ENCODE measurements around the gene PTPRJ.
A peak's percentile ranks its signal among the peaks of the same experiment; 100 is the strongest.
"Not testable (repeated sequence)": the region's sequence is repeated elsewhere in the genome, so short reads cannot be mapped to it uniquely, and the experiment has no call there.

The PTPRJ gene

DNA sequence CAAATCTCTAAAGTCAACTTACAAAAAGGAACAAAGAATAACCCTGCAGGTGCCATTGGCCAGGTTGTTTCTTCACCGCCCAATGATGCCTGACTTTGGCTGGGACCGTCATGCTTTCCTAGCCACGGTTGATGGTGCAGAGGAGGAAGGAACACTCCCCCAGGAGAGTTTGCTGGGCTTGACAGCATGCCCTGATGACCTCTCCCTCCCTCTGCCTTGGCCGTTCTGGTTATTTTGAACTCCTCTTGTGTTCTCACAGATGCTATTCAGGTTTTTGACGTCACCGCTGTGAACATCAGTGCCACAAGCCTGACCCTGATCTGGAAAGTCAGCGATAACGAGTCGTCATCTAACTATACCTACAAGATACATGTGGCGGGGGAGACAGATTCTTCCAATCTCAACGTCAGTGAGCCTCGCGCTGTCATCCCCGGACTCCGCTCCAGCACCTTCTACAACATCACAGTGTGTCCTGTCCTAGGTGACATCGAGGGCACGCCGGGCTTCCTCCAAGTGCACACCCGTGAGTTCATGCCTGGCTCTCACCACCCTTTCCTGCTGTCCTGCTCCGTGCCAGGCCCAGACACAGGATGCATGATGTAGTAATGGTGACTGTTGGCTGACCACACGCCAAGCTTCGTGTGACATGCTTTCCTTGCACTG, 147.3 kb downstream of the PTPRJ start:
- no peak for DNase-seq

- no peak for DNase-seq
Measured at GRCh38 chr11:48129697-48130395, 149.5 kb downstream of the PTPRJ start.

- no peak for DNase-seq
Measured at GRCh38 chr11:48134221-48134922, 154.0 kb downstream of the PTPRJ start.

GRCh38 chr11:48138222-48138621, 157.9 kb downstream of the PTPRJ start:
- no peak for DNase-seq

GRCh38 chr11:48139896-48140295, 159.5 kb downstream of the PTPRJ start:
- DNase-seq: not testable (repeated sequence)

DNA sequence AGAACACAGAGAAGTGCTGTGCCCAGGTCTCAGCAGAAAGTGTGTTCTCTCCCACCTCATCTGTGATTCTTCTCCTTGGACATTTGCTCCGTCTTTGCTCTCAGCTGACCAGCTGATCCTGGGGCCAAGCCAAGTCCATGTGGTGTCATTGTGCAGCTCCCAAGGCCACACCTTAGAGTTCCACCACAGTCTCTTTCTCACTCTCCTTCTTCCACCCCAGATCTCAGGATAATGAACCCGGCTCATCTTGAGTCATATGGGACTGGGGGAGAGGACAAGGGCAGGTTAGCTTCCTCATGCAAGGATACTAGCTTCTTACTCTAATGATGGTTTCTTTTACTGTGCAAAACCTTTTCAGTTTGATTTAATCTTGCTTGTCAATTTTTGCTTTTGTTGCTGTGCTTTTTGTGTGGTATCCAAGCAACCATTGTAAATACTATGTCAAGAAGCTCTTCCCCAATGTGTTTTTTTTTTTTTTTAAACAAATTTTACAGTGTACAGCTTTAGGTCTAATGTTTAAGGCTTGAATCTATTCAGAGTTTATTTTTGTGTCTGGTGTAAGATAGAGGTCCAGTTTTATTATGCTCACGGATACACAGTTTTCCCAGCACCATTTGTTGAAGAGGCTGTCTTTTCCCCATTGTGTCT, 161.2 kb downstream of the PTPRJ start:
- DNase-seq: peak; percentile 18

DNA sequence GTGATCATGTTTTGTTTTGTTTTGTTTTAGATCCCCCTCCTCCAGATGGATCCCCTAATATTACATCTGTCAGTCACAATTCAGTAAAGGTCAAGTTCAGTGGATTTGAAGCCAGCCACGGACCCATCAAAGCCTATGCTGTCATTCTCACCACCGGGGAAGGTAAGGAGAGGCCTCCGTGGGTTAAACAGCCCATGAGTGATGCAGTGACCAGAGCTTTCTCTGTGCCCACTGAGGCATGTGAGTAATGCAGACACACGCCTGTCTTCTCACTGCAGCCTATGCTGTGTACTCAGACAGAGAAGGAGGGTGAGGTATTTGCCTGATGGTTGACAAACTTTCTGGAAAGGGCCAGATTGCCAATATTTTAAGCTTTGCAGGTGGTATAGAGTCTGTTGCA, 162.5 kb downstream of the PTPRJ start:
- no peak for DNase-seq

DNA sequence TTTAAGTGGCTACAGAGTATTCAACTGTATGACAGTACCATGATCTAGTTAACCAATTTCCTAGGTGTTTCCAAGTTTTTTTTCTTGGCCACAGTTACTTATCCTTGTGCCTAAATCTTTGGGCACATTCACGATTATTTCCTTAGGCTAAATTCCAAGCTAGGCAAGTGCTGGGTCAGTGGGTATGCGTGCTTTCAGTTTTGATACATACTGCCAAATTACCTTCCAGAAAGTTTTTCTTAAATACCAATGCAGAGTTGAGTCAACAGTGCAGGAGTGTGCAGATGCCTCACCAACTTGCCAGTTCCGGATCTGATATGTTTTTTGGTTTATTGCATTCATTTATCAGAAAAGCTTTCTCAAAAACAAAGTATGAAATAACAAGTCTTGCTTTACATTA, 168.4 kb downstream of the PTPRJ start:
- no peak for DNase-seq

GRCh38 chr11:48150213-48150612, 169.9 kb downstream of the PTPRJ start:
- DNase-seq: no peak

- no peak for DNase-seq
Measured at GRCh38 chr11:48154151-48154550, 173.8 kb downstream of the PTPRJ start.

DNA sequence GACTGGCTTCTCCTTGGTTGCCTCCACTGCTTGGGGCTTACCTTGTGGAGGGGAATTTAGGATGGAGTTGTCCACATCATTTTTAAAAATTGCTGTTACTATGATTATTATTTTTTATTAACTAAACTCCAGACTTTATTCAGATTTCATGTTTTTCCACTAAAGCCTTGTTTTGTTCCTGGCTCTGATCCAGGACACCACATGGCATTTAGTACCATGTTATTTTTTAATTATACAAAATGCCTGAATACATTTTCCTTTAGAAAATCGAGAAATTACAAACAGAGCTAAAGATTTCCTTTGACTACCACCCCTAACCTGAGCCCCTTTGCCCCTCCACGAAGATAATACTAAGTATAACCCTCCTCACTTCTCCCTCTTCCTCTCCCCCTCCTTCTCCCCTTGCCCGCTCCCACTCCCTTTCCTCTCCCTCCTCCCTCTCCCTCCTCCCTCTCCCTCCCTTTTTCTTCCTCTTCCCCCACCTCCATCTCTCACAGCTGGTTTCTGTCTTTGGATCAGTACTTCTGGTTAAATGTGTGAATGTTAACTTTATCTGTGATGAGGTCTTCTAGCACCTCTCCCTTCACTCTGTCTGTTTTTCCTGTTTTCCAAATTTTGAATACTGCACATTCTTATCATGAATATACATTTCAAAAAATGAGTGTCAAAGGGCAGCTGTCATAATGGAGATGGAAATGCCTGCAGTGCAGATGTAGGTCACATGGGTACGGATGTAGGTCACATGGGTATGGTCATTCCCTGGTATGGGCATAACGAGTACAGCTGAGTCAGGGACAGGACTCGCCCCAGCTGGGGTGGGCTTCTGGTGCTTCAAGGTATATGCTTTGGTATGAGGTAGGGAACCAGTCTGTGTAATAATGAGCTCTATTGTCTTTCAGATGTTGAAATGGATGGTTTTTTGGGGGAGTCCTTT, 181.9 kb downstream of the PTPRJ start:
- no peak for DNase-seq

DNA sequence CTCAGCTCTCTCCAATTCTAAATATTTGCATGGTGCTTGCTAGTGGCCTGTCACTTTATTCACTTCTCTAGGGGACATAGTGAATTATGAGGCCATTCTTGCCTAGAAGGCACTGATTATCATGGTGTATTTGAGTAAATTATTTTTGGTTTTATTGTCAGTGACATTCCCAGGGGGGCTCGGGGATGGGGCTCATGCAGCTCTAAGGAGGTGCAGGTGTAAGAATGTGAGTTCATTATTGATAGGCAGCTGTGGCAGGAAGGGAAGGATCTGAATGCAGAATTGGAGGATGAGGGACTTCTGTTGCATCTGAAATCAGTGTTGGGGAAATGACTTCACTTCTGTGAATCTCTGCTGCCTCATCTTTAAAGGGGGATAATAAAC, 182.5 kb downstream of the PTPRJ start:
- DNase-seq: no peak

GRCh38 chr11:48163360-48164100, 183.2 kb downstream of the PTPRJ start:
- DNase-seq: no peak

DNA sequence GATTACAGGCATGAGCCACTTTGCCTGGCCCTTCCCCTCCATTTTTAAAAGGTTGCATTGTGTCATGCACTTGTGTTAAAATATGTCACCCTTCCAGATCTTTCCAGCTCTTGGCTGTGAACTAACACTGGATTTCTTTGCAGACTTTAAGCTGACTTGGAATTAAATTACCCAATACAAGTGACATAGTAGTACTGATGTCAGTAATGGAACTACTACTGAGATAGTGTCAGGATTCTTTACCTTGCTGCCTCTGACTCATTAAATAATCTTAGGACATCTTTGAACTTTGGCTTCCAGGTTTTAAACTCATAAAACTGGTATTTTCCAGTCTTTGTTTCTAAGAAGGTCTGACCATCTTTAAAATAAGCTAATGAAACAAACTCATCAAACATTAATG, 184.5 kb downstream of the PTPRJ start:
- DNase-seq: no peak

GRCh38 chr11:48165426-48165825, 185.1 kb downstream of the PTPRJ start:
- no peak for DNase-seq

- DNase-seq: no peak
Measured at GRCh38 chr11:48167380-48167779, 187.0 kb downstream of the PTPRJ start.

DNA sequence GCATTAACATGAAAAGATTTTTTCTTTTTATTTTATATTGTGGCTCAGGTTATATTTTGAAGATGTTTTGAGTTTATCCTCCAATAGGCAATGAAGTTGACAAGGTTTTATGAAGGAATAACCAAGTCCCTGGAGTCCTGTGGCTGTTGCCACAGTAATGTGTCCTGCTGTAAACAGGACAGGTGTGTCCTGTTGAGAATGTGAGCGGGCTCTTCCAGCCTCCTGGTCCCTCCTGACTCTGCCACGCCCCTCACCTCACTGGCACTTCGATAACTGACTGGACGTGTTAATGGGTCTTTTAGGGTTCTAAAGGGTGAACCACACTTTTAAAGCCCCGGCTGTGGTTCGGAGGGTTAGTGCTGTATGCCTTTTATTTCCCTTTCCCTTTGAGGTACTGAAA, 188.5 kb downstream of the PTPRJ start:
- DNase-seq: no peak

DNA sequence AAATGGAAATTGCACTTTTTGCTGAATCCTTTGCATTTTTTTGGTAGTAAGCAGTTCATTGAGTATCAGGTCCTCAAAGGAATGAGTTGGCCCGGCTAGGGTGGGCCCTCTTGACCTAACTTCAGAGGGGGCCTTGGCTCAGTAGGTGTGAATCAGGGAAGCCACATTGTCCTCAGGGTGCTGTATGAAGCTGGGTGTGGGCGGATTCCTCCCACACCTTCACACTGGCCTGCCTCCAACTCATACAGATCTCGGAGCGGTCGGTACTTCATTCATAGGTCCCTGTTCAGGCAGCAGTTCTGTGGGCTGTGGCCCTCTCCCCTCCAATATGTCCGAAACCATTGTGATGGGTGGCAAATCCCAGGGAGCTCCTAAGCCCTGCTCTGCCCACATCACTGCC, 188.9 kb downstream of the PTPRJ start:
- no peak for DNase-seq

GRCh38 chr11:48169717-48170116, 189.4 kb downstream of the PTPRJ start:
- no peak for DNase-seq

GRCh38 chr11:48170241-48171233, 190.2 kb downstream of the PTPRJ start:
- DNase-seq: no peak

Data from CD4-positive, alpha-beta T cell treated with Interleukin-4 for 4 hours (primary cell).